Testis (tissue), 3 donors: Measurements from ENCODE around the gene KCNAB1. TPM values are rescaled to one million over a fixed set of nuclear protein-coding genes. Genes with fewer than 3 reads are reported as not detected.
"Not testable (repeated sequence)": the region's sequence is repeated elsewhere in the genome, so short reads cannot be mapped to it uniquely, and the experiment has no call there.

Experiments
- DNase-seq: peaks from one replicate; pipeline ENCODE4 v3.0.0-alpha.2; 2019
- H3K27ac ChIP-seq, 2 donors: fragments of 200-600 bp; sonication (generic); one replicate each; pipeline ENCODE4 v1.5.1; 2019
- H3K27me3 ChIP-seq: fragments of 200-600 bp; sonication (generic); one replicate; pipeline ENCODE4 v1.5.1; 2019
- H3K36me3 ChIP-seq: fragments of 200-600 bp; sonication (generic); one replicate; pipeline ENCODE4 v1.5.1; 2017; ENCODE audit warnings: low read depth; ENCODE audit errors: missing control alignments
- H3K4me1 ChIP-seq: fragments of 200-600 bp; sonication (generic); one replicate; pipeline ENCODE4 v1.5.1; 2019
- H3K4me3 ChIP-seq, 2 donors: fragments of 200-600 bp; sonication (generic); one replicate each; pipeline ENCODE4 v1.5.1; 2017 to 2019
- H3K9me3 ChIP-seq: fragments of 200-600 bp; sonication (generic); one replicate; pipeline ENCODE4 v1.5.1; 2017
- CTCF ChIP-seq, 3 experiments: fragments of 450-650 bp in 2 of 3; fragments of 200-600 bp in 1 of 3; sonication (generic) in 1 of 3; IDR thresholded peaks; one replicate each; pipeline ENCODE4 v1.5.1; 2016 to 2019; ENCODE audit warnings: antibody characterized with exemption in 3 of 3, mild to moderate bottlenecking in 2 of 3, moderate library complexity in 1 of 3
- POLR2A ChIP-seq: fragments of 450-650 bp; IDR thresholded peaks from one replicate; pipeline ENCODE4 v1.6.1; 2017; ENCODE audit warnings: antibody characterized with exemption, mild to moderate bottlenecking, moderate library complexity
- WGBS, 2 donors: methylation state at CpG; one replicate each; pipeline ENCODE4 v1.1.5; 2018; 5-methylcytosine and 5-hydroxymethylcytosine counted together
- intact Hi-C: fragments of 100-400 bp; cut with DNase I; formaldehyde crosslinking; loops from one replicate; pipeline ENCODE4 v1.15.1; 2023; ENCODE audit warnings: low total_unique reads
- polyA plus RNA-seq: library from polyadenylated mRNA; stranded (reverse); fragments of 350-450 nt; fragmentation: Illumina TruSeq; extraction: RNeasy Lipid Tissue Mini Kit (QIAGEN cat#74804); gene quantifications from one replicate; pipeline ENCODE4 v1.2.3, GENCODE V29; 2014; ENCODE audit warnings: low read depth, low replicate concordance; ENCODE audit not compliant: insufficient read depth
- total RNA-seq, 2 donors: library from RNA; depleted of rRNA; stranded (reverse); fragments of >200 nt; gene quantifications; one replicate each; pipeline ENCODE4 v1.2.3, GENCODE V29; 2016

Gene KCNAB1
- total and polyA plus RNA-seq, 3 donors from 2014 or later, result 3.8 to 8.9 (median 5.7) TPM

- Histone ChIP-seq H3K4me1 (no peaks in the 10 kb centered on the region), H3K9me3 (no peaks in the 10 kb centered on the region), H3K27me3 (no peaks in the 10 kb centered on the region), H3K27ac (no peak overlapping the region), H3K36me3 (no peaks in the 10 kb centered on the region), H3K4me3 (no peak overlapping the region)
- WGBS, 2 donors, result 77 to 89% methylated on average over 2 of the region's 2 CpGs
- intact Hi-C loops, result no loop called here
- TF ChIP-seq CTCF (IDR thresholded peaks at IDR 0.05) (no peak), POLR2A (no peak)
- no peak for DNase-seq
Measured at GRCh38 chr3:156216216-156216615, 95.8 kb downstream of the KCNAB1 start.

- no peaks in the 10 kb centered on the region for H3K27me3 ChIP-seq
- H3K27ac ChIP-seq, result no peak overlapping the region
- H3K9me3 ChIP-seq, result no peaks in the 10 kb centered on the region
- DNase-seq, result no peak
- H3K36me3 ChIP-seq, result no peaks in the 10 kb centered on the region
- no peak overlapping the region for H3K4me3 ChIP-seq
- 24 to 42% methylated on average over 3 of the region's 3 CpGs for WGBS, 2 donors
- intact Hi-C loops, result no loop called here
- TF ChIP-seq CTCF (IDR thresholded peaks at IDR 0.05), result no peak
- TF ChIP-seq POLR2A, result no peak
- H3K4me1 ChIP-seq, result no peaks in the 10 kb centered on the region
Measured at GRCh38 chr3:156216852-156217251, 96.5 kb downstream of the KCNAB1 start.

GRCh38 chr3:156217674-156218352 is 97.4 kb downstream of the KCNAB1 start:
- H3K36me3 ChIP-seq, result no peaks in the 10 kb centered on the region
- H3K4me3 ChIP-seq, result no peak overlapping the region
- no peaks in the 10 kb centered on the region for H3K4me1 ChIP-seq
- H3K27ac ChIP-seq, result no peak overlapping the region
- intact Hi-C loops, result no loop called here
- DNase-seq, result no peak
- no peaks in the 10 kb centered on the region for H3K27me3 ChIP-seq
- TF ChIP-seq CTCF (IDR thresholded peaks at IDR 0.05), result no peak
- TF ChIP-seq POLR2A, result no peak
- 87 to 96% methylated on average over 3 to 9 of the region's 9 CpGs for WGBS, 2 donors
- H3K9me3 ChIP-seq, result no peaks in the 10 kb centered on the region

GRCh38 chr3:156218353-156218744 is 98.0 kb downstream of the KCNAB1 start:
- H3K27me3 ChIP-seq, result no peaks in the 10 kb centered on the region
- H3K4me1 ChIP-seq, result no peaks in the 10 kb centered on the region
- no peak for DNase-seq
- H3K36me3 ChIP-seq, result no peaks in the 10 kb centered on the region
- H3K4me3 ChIP-seq, result no peak overlapping the region
- no peak overlapping the region for H3K27ac ChIP-seq
- no peaks in the 10 kb centered on the region for H3K9me3 ChIP-seq
- TF ChIP-seq POLR2A, result no peak
- no peak for TF ChIP-seq CTCF (IDR thresholded peaks at IDR 0.05)
- WGBS, 2 donors, result 86 to 91% methylated on average over 3 of the region's 3 CpGs
- intact Hi-C loops, result no loop called here

- H3K27ac ChIP-seq, H3K27me3 ChIP-seq, DNase-seq, H3K36me3 ChIP-seq, H3K9me3 ChIP-seq, H3K4me3 ChIP-seq, intact Hi-C loops, H3K4me1 ChIP-seq: not testable (repeated sequence)
Measured at GRCh38 chr3:156222381-156222780, 102.0 kb downstream of the KCNAB1 start.

GRCh38 chr3:156224046-156224445 is 103.7 kb downstream of the KCNAB1 start:
- H3K4me3 ChIP-seq, H3K27me3 ChIP-seq, H3K9me3 ChIP-seq, H3K36me3 ChIP-seq, H3K27ac ChIP-seq, DNase-seq, H3K4me1 ChIP-seq, intact Hi-C loops: not testable (repeated sequence)
- whole genome bisulfite sequencing, 2 donors, result 88% methylated on average over 20 to 23 of the region's 23 CpGs
